SJSA1 (cell line): ENCODE measurements around the gene ADGRD1. TPM values are rescaled to one million over a fixed set of nuclear protein-coding genes. Genes with fewer than 3 reads are reported as not detected.

ENCODE experiments used
- DNase-seq, 2 experiments: peaks; one replicate each; pipeline ENCODE4 v3.0.0-alpha.2; 2015 to 2020; ENCODE audit warnings: low spot score in 2 of 2, low read depth in 1 of 2
- H3K27ac ChIP-seq: fragments of 250-450 bp; sonication (Bioruptor Pico); 2 replicates; pipeline ENCODE4 v1.5.1; 2020; ENCODE audit warnings: mild to moderate bottlenecking, moderate library complexity
- H3K27me3 ChIP-seq: fragments of 250-450 bp; sonication (Bioruptor Pico); replicated peaks from 2 replicates; pipeline ENCODE4 v1.5.1; 2020; ENCODE audit warnings: mild to moderate bottlenecking, moderate library complexity
- H3K36me3 ChIP-seq: fragments of 250-450 bp; sonication (Bioruptor Pico); 2 replicates; pipeline ENCODE4 v1.5.1; 2020; ENCODE audit warnings: mild to moderate bottlenecking
- H3K4me1 ChIP-seq: fragments of 250-450 bp; sonication (Bioruptor Pico); replicated peaks from 2 replicates; pipeline ENCODE4 v1.6.1; 2021; ENCODE audit warnings: mild to moderate bottlenecking
- H3K4me3 ChIP-seq: fragments of 250-450 bp; sonication (Bioruptor Pico); 2 replicates; pipeline ENCODE4 v1.5.1; 2020; ENCODE audit warnings: mild to moderate bottlenecking
- H3K9me3 ChIP-seq: fragments of 250-450 bp; sonication (Bioruptor Pico); replicated peaks from 2 replicates; pipeline ENCODE4 v1.5.1; 2020; ENCODE audit warnings: mild to moderate bottlenecking
- total RNA-seq: library from RNA; depleted of rRNA; stranded (reverse); fragments of >200 nt; shearing (Covaris generic); gene quantifications from 2 replicates; pipeline ENCODE4 v1.2.3, GENCODE V29; 2014

The ADGRD1 gene
- total RNA-seq, 1 experiment from 2014 or later, result 1.0 TPM

- Histone ChIP-seq H3K4me1 (no peaks in the 10 kb centered on the region), H3K36me3 (no peaks in the 10 kb centered on the region), H3K27ac (no peak overlapping the region), H3K4me3 (no peak overlapping the region), H3K9me3 (no peaks in the 10 kb centered on the region), H3K27me3 (no peaks in the 10 kb centered on the region)
- DNase-seq, result no peak
Measured at GRCh38 chr12:131049549-131050339, 96.0 kb downstream of the ADGRD1 start.

GRCh38 chr12:131050463-131051154, 96.9 kb downstream of the ADGRD1 start:
- Histone ChIP-seq H3K27ac (no peak overlapping the region), H3K27me3 (no peaks in the 10 kb centered on the region)
- no peak for DNase-seq

GRCh38 chr12:131051155-131051473, 97.4 kb downstream of the ADGRD1 start:
- H3K27me3 ChIP-seq, result no peaks in the 10 kb centered on the region
- H3K36me3 ChIP-seq, result no peaks in the 10 kb centered on the region
- no peak overlapping the region for H3K4me3 ChIP-seq
- no peak overlapping the region for H3K27ac ChIP-seq
- DNase-seq, result no peak
- no peaks in the 10 kb centered on the region for H3K4me1 ChIP-seq
- H3K9me3 ChIP-seq, result no peaks in the 10 kb centered on the region

More at GRCh38 chr12:131050463-131051154, 96.9 kb downstream of the ADGRD1 start:
- H3K9me3 ChIP-seq, result no peaks in the 10 kb centered on the region
- no peaks in the 10 kb centered on the region for H3K4me1 ChIP-seq
- no peak overlapping the region for H3K4me3 ChIP-seq
- no peaks in the 10 kb centered on the region for H3K36me3 ChIP-seq

GRCh38 chr12:131052063-131052781, 98.5 kb downstream of the ADGRD1 start:
- no peaks in the 10 kb centered on the region for H3K4me1 ChIP-seq
- DNase-seq, result no peak
- H3K4me3 ChIP-seq, result no peak overlapping the region
- H3K36me3 ChIP-seq, result no peaks in the 10 kb centered on the region
- H3K27ac ChIP-seq, result no peak overlapping the region
- H3K9me3 ChIP-seq, result no peaks in the 10 kb centered on the region
- H3K27me3 ChIP-seq, result no peaks in the 10 kb centered on the region

GRCh38 chr12:131052929-131053328, 99.2 kb downstream of the ADGRD1 start:
- H3K27me3 ChIP-seq, result no peaks in the 10 kb centered on the region
- H3K9me3 ChIP-seq, result no peaks in the 10 kb centered on the region
- no peak overlapping the region for H3K27ac ChIP-seq
- no peaks in the 10 kb centered on the region for H3K4me1 ChIP-seq
- H3K36me3 ChIP-seq, result no peaks in the 10 kb centered on the region
- DNase-seq, result no peak
- no peak overlapping the region for H3K4me3 ChIP-seq

GRCh38 chr12:131053567-131053966, 99.9 kb downstream of the ADGRD1 start:
- no peak overlapping the region for H3K27ac ChIP-seq
- no peaks in the 10 kb centered on the region for H3K27me3 ChIP-seq
- H3K9me3 ChIP-seq, result no peaks in the 10 kb centered on the region
- H3K36me3 ChIP-seq, result no peaks in the 10 kb centered on the region
- H3K4me3 ChIP-seq, result no peak overlapping the region
- no peaks in the 10 kb centered on the region for H3K4me1 ChIP-seq
- DNase-seq, result no peak

GRCh38 chr12:131054345-131055092, 100.8 kb downstream of the ADGRD1 start:
- DNase-seq, result no peak
- Histone ChIP-seq H3K9me3 (no peaks in the 10 kb centered on the region), H3K36me3 (no peaks in the 10 kb centered on the region), H3K4me3 (no peak overlapping the region), H3K4me1 (no peaks in the 10 kb centered on the region), H3K27me3 (no peaks in the 10 kb centered on the region), H3K27ac (no peak overlapping the region)

- Histone ChIP-seq H3K27me3 (no peaks in the 10 kb centered on the region), H3K4me3 (no peak overlapping the region), H3K27ac (no peak overlapping the region), H3K36me3 (no peaks in the 10 kb centered on the region), H3K4me1 (no peaks in the 10 kb centered on the region), H3K9me3 (no peaks in the 10 kb centered on the region)
- DNase-seq, result no peak
Measured at GRCh38 chr12:131055093-131055465, 101.4 kb downstream of the ADGRD1 start.

- H3K27me3 ChIP-seq, result no peaks in the 10 kb centered on the region
- no peak overlapping the region for H3K4me3 ChIP-seq
- no peaks in the 10 kb centered on the region for H3K36me3 ChIP-seq
- no peak overlapping the region for H3K27ac ChIP-seq
- no peaks in the 10 kb centered on the region for H3K4me1 ChIP-seq
- DNase-seq, result no peak
- no peaks in the 10 kb centered on the region for H3K9me3 ChIP-seq
Measured at GRCh38 chr12:131055596-131056233, 102.0 kb downstream of the ADGRD1 start.

- no peaks in the 10 kb centered on the region for H3K4me1 ChIP-seq
- no peaks in the 10 kb centered on the region for H3K36me3 ChIP-seq
- H3K27me3 ChIP-seq, result no peaks in the 10 kb centered on the region
- H3K27ac ChIP-seq, result no peak overlapping the region
- no peak overlapping the region for H3K4me3 ChIP-seq
- DNase-seq, result peak in 1 of 2 experiments; percentile 12
- no peaks in the 10 kb centered on the region for H3K9me3 ChIP-seq
Measured at GRCh38 chr12:131056626-131057025, 102.9 kb downstream of the ADGRD1 start.

GRCh38 chr12:131057211-131057721, 103.6 kb downstream of the ADGRD1 start:
- Histone ChIP-seq H3K36me3 (no peaks in the 10 kb centered on the region), H3K4me3 (no peak overlapping the region), H3K4me1 (no peaks in the 10 kb centered on the region), H3K9me3 (no peaks in the 10 kb centered on the region), H3K27me3 (no peaks in the 10 kb centered on the region), H3K27ac (no peak overlapping the region)
- DNase-seq, result peak in 1 of 2 experiments; percentile 27

- no peaks in the 10 kb centered on the region for H3K9me3 ChIP-seq
- no peaks in the 10 kb centered on the region for H3K4me1 ChIP-seq
- no peaks in the 10 kb centered on the region for H3K27me3 ChIP-seq
- DNase-seq, result peak in 1 of 2 experiments; percentile 16
- H3K36me3 ChIP-seq, result no peaks in the 10 kb centered on the region
- no peak overlapping the region for H3K27ac ChIP-seq
- H3K4me3 ChIP-seq, result no peak overlapping the region
Measured at GRCh38 chr12:131057722-131058515, 104.2 kb downstream of the ADGRD1 start.
